Measurements from ENCODE around the gene BTG2. TPM values are rescaled to one million over a fixed set of nuclear protein-coding genes. Genes with fewer than 3 reads are reported as not detected.

BTG2 gene
- total and polyA plus RNA-seq, 2 experiments from 2014 or later: 6.3 to 9.1 TPM

GRCh38 chr1:203353486-203353885, 48.2 kb downstream of the BTG2 start (continued):
- TF ChIP-seq, protein P1, sequence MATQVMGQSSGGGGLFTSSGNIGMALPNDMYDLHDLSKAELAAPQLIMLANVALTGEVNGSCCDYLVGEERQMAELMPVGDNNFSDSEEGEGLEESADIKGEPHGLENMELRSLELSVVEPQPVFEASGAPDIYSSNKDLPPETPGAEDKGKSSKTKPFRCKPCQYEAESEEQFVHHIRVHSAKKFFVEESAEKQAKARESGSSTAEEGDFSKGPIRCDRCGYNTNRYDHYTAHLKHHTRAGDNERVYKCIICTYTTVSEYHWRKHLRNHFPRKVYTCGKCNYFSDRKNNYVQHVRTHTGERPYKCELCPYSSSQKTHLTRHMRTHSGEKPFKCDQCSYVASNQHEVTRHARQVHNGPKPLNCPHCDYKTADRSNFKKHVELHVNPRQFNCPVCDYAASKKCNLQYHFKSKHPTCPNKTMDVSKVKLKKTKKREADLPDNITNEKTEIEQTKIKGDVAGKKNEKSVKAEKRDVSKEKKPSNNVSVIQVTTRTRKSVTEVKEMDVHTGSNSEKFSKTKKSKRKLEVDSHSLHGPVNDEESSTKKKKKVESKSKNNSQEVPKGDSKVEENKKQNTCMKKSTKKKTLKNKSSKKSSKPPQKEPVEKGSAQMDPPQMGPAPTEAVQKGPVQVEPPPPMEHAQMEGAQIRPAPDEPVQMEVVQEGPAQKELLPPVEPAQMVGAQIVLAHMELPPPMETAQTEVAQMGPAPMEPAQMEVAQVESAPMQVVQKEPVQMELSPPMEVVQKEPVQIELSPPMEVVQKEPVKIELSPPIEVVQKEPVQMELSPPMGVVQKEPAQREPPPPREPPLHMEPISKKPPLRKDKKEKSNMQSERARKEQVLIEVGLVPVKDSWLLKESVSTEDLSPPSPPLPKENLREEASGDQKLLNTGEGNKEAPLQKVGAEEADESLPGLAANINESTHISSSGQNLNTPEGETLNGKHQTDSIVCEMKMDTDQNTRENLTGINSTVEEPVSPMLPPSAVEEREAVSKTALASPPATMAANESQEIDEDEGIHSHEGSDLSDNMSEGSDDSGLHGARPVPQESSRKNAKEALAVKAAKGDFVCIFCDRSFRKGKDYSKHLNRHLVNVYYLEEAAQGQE (IDR thresholded peaks at IDR 0.05; ENCODE audit: unreplicated experiment): no peak

DNA sequence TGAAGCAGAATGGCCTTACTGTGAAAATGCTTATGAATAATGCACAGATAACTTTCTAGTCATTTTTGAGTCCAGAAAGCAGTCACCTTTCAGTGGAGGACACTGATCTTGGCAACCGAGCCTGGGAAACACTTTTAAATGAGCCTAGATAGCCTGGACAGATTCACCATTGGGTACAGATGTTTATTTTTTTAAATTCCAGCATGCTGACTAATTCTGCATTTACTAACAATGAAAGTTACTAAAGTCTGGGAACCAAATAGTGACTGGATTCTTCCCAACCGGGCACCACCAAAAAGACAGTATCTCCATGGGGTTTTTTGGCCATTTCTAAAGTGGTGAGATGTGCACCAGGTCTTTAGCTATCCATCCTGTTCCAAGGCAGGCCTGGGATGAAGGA, 48.9 kb downstream of the BTG2 start:
- no peak for DNase-seq (ENCODE audit: low spot score)
- H3K4me2 ChIP-seq: no peak overlapping the region
- no peaks in the 10 kb centered on the region for H3F3A ChIP-seq (replicated peaks; ENCODE audit: low read depth)
- Mint-ChIP-seq H3K27me3 (ENCODE audit: insufficient read depth, low read depth, poor library complexity) (no peaks in the 10 kb centered on the region), H3K27ac (no peak overlapping the region), H3K4me1 (peaks cover 4% of the 10 kb centered on the region; the same call in 1 of the 3 replicates), H3K36me3 (ENCODE audit: low read depth) (no peaks in the 10 kb centered on the region), H3K9me3 (no peaks in the 10 kb centered on the region), H3K4me3 (no peak overlapping the region)
- TF ChIP-seq ETS1 (IDR thresholded peaks at IDR 0.05) (no peak), ZNF331 (CRISPR knock-in tag; IDR thresholded peaks at IDR 0.05; ENCODE audit: low read depth) (no peak), ZNF114 (CRISPR knock-in tag; IDR thresholded peaks at IDR 0.05) (no peak), JUNB (IDR thresholded peaks at IDR 0.05; ENCODE audit: unreplicated experiment) (no peak)
- H3K4me1 ChIP-seq (ENCODE audit: insufficient read depth): no peaks in the 10 kb centered on the region
- H3K79me2 ChIP-seq (replicated peaks; ENCODE audit: insufficient read depth): no peaks in the 10 kb centered on the region
- no peaks in the 10 kb centered on the region for H3K9me2 ChIP-seq (ENCODE audit: insufficient read depth)
- no peak overlapping the region for H2AFZ ChIP-seq
- H3K27me3 ChIP-seq (ENCODE audit: insufficient read depth): no peaks in the 10 kb centered on the region
- no peak overlapping the region for H3K27ac ChIP-seq (ENCODE audit: low read depth)
- H3K36me3 ChIP-seq (ENCODE audit: insufficient read depth): no peaks in the 10 kb centered on the region
- no peak overlapping the region for H3K4me3 ChIP-seq
- H4K20me1 ChIP-seq (replicated peaks; ENCODE audit: insufficient read depth): no peaks in the 10 kb centered on the region
- no peak for ATAC-seq

DNA sequence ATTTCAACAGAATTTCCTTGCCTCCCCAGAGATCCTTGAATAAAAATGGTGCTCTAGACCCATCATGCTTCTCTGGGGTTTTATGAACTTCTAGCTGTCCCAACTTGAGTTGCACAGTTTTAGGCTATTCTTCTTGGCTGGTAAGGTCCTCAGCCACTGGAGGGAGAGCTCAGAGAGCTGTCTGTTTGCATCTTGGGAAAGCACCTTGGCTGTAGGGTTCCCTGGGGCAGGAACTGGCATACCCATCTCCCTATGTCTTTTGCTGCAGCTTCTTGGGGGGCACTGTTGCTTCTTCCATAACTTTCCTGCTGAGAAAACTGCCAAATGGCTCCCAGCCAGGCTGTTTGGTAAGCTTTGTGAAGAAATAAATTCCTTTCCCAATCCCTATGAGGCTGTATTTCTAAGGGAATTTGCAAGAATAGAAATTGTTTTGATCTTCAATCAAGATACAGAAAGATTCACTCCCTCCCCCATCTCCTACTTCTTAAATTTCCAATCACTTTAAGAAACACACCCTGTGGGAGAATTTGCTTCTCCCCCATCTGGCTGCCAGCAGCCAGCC, 53.8 kb downstream of the BTG2 start:
- H3K4me1 Mint-ChIP-seq: peaks cover 9% of the 10 kb centered on the region
- no peak for DNase-seq (ENCODE audit: low spot score)
- no peaks in the 10 kb centered on the region for H3F3A ChIP-seq (replicated peaks; ENCODE audit: low read depth)
- H2AFZ ChIP-seq: no peak overlapping the region
- H3K36me3 Mint-ChIP-seq (ENCODE audit: low read depth): no peaks in the 10 kb centered on the region
- ATAC-seq: no peak
- no peak overlapping the region for H3K4me3 Mint-ChIP-seq
- no peak overlapping the region for H3K4me3 ChIP-seq
- no peak overlapping the region for H3K27ac Mint-ChIP-seq
- H3K9me2 ChIP-seq (ENCODE audit: insufficient read depth): no peaks in the 10 kb centered on the region
- H3K4me2 ChIP-seq: no peak overlapping the region
- H3K36me3 ChIP-seq (ENCODE audit: insufficient read depth): no peaks in the 10 kb centered on the region
- H3K9me3 Mint-ChIP-seq: no peaks in the 10 kb centered on the region
- no peaks in the 10 kb centered on the region for H3K79me2 ChIP-seq (replicated peaks; ENCODE audit: insufficient read depth)
- no peaks in the 10 kb centered on the region for H3K4me1 ChIP-seq (ENCODE audit: insufficient read depth)
- no peaks in the 10 kb centered on the region for H3K27me3 ChIP-seq (ENCODE audit: insufficient read depth)
- H4K20me1 ChIP-seq (replicated peaks; ENCODE audit: insufficient read depth): no peaks in the 10 kb centered on the region
- no peak overlapping the region for H3K27ac ChIP-seq (ENCODE audit: low read depth)
- no peaks in the 10 kb centered on the region for H3K27me3 Mint-ChIP-seq (ENCODE audit: insufficient read depth, low read depth, poor library complexity)
- no peak for TF ChIP-seq ETS1 (IDR thresholded peaks at IDR 0.05)
- TF ChIP-seq, protein P1 (IDR thresholded peaks at IDR 0.05; ENCODE audit: unreplicated experiment): no peak
- no peak for TF ChIP-seq POLR2AphosphoS5 (IDR thresholded peaks at IDR 0.05; ENCODE audit: low read depth)
